Mesendoderm (in vitro differentiated cells): Measurements from ENCODE around the gene ZBTB39.

Experiments
- DNase-seq: peaks from one replicate; pipeline ENCODE4 v3.0.0; 2013
- H2AK5ac ChIP-seq: 2 replicates; pipeline ENCODE4 v1.6.1; 2013; ENCODE audit warnings: low read length, inconsistent platforms
- H2BK120ac ChIP-seq: 2 replicates; pipeline ENCODE4 v1.6.1; 2013; ENCODE audit warnings: low read depth, mild to moderate bottlenecking, low read length, moderate library complexity, mixed read lengths
- H2BK15ac ChIP-seq: replicated peaks from 2 replicates; pipeline ENCODE4 v1.6.1; 2013; ENCODE audit warnings: low read depth, mild to moderate bottlenecking, moderate library complexity
- H2BK5ac ChIP-seq: 2 replicates; pipeline ENCODE4 v1.6.1; 2013; ENCODE audit warnings: low read length, inconsistent platforms
- H3K18ac ChIP-seq: 2 replicates; pipeline ENCODE4 v1.6.1; 2013; ENCODE audit warnings: mild to moderate bottlenecking, low read length, mixed read lengths
- H3K23ac ChIP-seq: one replicate; pipeline ENCODE4 v1.6.1; 2013; ENCODE audit warnings: low read length
- H3K27ac ChIP-seq: 2 replicates; pipeline ENCODE4 v1.5.1; 2013; ENCODE audit warnings: low read depth, mild to moderate bottlenecking, inconsistent platforms, low read length, moderate library complexity
- H3K27me3 ChIP-seq: 2 replicates; pipeline ENCODE4 v1.6.1; 2013; ENCODE audit warnings: low read length, control low read depth, mild to moderate bottlenecking, inconsistent platforms; ENCODE audit not compliant: insufficient read depth, poor library complexity
- H3K36me3 ChIP-seq: 2 replicates; pipeline ENCODE4 v1.6.1; 2013; ENCODE audit warnings: low read length, inconsistent platforms; ENCODE audit not compliant: control insufficient read depth, insufficient read depth
- H3K4ac ChIP-seq: one replicate; pipeline ENCODE4 v1.6.1; 2013; ENCODE audit warnings: low read depth, mild to moderate bottlenecking, low read length, moderate library complexity
- H3K4me1 ChIP-seq: 2 replicates; pipeline ENCODE4 v1.6.1; 2013; ENCODE audit warnings: low read depth, low read length, inconsistent platforms; ENCODE audit not compliant: control insufficient read depth
- H3K4me2 ChIP-seq: 2 replicates; pipeline ENCODE4 v1.6.1; 2013; ENCODE audit warnings: low read length
- H3K4me3 ChIP-seq: 2 replicates; pipeline ENCODE4 v1.5.1; 2013; ENCODE audit warnings: mild to moderate bottlenecking, low read length
- H3K56ac ChIP-seq: one replicate; pipeline ENCODE4 v1.6.1; 2013; ENCODE audit warnings: low read length
- H3K79me1 ChIP-seq: 2 replicates; pipeline ENCODE4 v1.6.1; 2013; ENCODE audit warnings: low read length, inconsistent platforms
- H3K79me2 ChIP-seq: 2 replicates; pipeline ENCODE4 v1.6.1; 2013; ENCODE audit warnings: mild to moderate bottlenecking, low read length; ENCODE audit not compliant: control insufficient read depth, insufficient read depth
- H3K9ac ChIP-seq: 2 replicates; pipeline ENCODE4 v1.6.1; 2013; ENCODE audit warnings: low read length, inconsistent platforms
- H4K5ac ChIP-seq: one replicate; pipeline ENCODE4 v1.6.1; 2013; ENCODE audit warnings: low read length
- H4K8ac ChIP-seq: one replicate; pipeline ENCODE4 v1.6.1; 2013; ENCODE audit warnings: low read depth, mild to moderate bottlenecking, control low read depth, low read length, moderate library complexity
- WGBS: extraction: QIAGEN DNeasy Blood & Tissue Kit; methylation state at CpG from one replicate; pipeline ENCODE4 v1.1.7; 2013; ENCODE audit warnings: low lambda C conversion rate, missing lambda C conversion rate; ENCODE audit not compliant: insufficient coverage; ENCODE audit errors: extremely low coverage; 5-methylcytosine and 5-hydroxymethylcytosine counted together

The ZBTB39 gene

DNA sequence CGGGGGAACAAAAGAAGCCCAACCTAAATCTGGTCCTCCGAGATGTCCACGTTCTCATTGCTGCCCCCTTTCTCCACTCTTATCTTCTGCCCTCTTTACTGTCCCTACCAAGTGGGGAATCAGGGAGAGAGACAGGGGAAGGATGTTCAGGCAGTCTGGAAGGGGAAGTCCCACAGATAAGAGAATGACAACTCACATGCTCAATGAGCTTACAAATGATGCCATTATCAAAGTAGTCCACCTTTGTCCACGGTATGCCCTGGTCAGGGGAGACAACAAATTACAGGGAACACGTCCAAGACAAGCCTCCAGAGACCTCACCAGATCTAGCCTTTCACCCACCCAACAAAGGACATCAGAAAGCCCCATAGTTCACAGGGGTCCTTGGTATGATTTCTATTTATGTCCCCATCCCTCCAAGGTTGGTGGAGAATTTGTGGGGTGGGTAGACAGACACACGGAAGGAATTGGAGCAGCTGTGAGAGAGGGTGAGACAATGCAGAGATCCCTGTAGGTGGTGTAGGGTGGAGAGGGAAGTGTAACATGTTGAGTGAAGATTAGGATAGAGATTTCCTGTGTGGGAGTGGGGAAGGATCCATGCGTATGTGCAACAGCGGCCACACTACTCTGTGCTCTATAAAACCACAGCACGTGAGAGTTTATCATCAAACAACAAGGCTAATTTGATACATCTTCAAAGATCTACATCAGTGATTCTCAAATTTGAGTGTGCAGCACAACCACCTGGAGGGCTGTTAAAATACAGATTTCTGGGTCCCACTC lies 32.9 kb upstream of the ZBTB39 start:
- Histone ChIP-seq H3K23ac (no peak overlapping the region), H2BK120ac (no peak overlapping the region), H4K8ac (no peak overlapping the region), H3K79me2 (no peaks in the 10 kb centered on the region), H2AK5ac (no peak overlapping the region), H3K79me1 (no peaks in the 10 kb centered on the region), H3K9ac (no peak overlapping the region), H2BK5ac (no peak overlapping the region), H3K4me1 (no peaks in the 10 kb centered on the region), H3K36me3 (no peaks in the 10 kb centered on the region), H3K4ac (no peak overlapping the region), H2BK15ac (no peak overlapping the region), H3K4me3 (no peak overlapping the region), H3K56ac (no peak overlapping the region), H3K27ac (no peak overlapping the region), H4K5ac (no peak overlapping the region), H3K18ac (no peak overlapping the region), H3K27me3 (no peaks in the 10 kb centered on the region), H3K4me2 (no peak overlapping the region)
- no peak for DNase-seq
- no CpG with 5 or more reads among the region's 9 CpGs for WGBS

DNA sequence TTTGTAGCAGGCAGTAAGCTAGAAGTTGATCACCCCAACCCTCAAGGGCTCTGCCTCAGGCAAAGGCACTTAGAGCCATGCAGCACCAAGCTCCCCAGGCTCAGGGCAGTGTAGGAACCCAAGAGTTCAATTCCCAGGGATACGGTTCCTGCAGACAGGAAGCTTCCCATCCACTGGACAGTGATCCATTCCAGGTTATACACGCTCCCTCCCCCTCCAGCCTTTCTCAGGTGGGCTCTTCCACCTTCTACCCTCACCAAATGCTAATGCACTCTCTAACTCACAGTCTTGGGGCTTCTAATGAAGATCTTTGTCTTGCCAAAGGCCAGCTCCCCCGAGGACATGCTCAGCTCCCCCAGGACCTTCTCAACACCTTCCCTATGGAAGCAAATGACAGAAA lies 30.9 kb upstream of the ZBTB39 start:
- Histone ChIP-seq H4K5ac (no peak overlapping the region), H3K4me3 (no peak overlapping the region), H3K27ac (no peak overlapping the region), H3K4ac (no peak overlapping the region), H2BK5ac (no peak overlapping the region), H3K23ac (no peak overlapping the region), H3K4me1 (no peaks in the 10 kb centered on the region), H3K79me1 (no peaks in the 10 kb centered on the region), H3K36me3 (no peaks in the 10 kb centered on the region), H3K56ac (no peak overlapping the region), H2BK120ac (no peak overlapping the region), H3K4me2 (no peak overlapping the region), H3K27me3 (no peaks in the 10 kb centered on the region), H2BK15ac (no peak overlapping the region), H4K8ac (no peak overlapping the region), H2AK5ac (no peak overlapping the region), H3K18ac (no peak overlapping the region), H3K79me2 (no peaks in the 10 kb centered on the region), H3K9ac (no peak overlapping the region)
- DNase-seq: no peak
- no CpG with 5 or more reads among the region's 3 CpGs for WGBS

- H3K23ac ChIP-seq: no peak overlapping the region
- no peaks in the 10 kb centered on the region for H3K4me1 ChIP-seq
- no peak overlapping the region for H4K8ac ChIP-seq
- no peaks in the 10 kb centered on the region for H3K79me2 ChIP-seq
- no peak overlapping the region for H3K27ac ChIP-seq
- no peak overlapping the region for H3K4me3 ChIP-seq
- H2BK15ac ChIP-seq: no peak overlapping the region
- no peaks in the 10 kb centered on the region for H3K36me3 ChIP-seq
- H2AK5ac ChIP-seq: no peak overlapping the region
- H2BK5ac ChIP-seq: no peak overlapping the region
- WGBS: no CpG with 5 or more reads among the region's 3 CpGs
- no peaks in the 10 kb centered on the region for H3K27me3 ChIP-seq
- H3K56ac ChIP-seq: no peak overlapping the region
- H3K9ac ChIP-seq: no peak overlapping the region
- no peak overlapping the region for H3K18ac ChIP-seq
- no peak for DNase-seq
- no peak overlapping the region for H3K4ac ChIP-seq
- no peak overlapping the region for H4K5ac ChIP-seq
- no peak overlapping the region for H3K4me2 ChIP-seq
- H3K79me1 ChIP-seq: no peaks in the 10 kb centered on the region
- H2BK120ac ChIP-seq: no peak overlapping the region
Measured at GRCh38 chr12:57033431-57033830, 27.1 kb upstream of the ZBTB39 start.

DNA sequence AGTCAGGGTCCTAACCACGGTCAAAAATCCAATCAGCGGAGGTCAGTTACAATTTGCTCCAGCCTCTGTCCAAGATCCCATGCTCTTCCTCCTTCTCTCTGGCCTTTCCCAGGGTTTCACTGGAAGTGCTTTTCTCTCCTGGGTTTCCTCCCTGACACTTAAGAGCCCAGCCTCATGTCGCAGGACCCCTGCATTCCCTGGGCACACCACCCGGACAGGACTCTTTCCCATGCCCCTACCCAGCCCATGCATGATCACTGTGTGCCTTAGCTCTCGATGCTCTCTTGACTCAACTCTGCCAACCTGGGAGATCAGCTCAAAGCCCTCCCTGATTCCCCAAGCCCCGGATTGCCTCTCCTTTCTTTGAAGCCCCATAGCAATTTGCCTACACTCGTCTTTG lies 25.4 kb upstream of the ZBTB39 start:
- Histone ChIP-seq H2AK5ac (no peak overlapping the region), H3K9ac (no peak overlapping the region), H2BK5ac (no peak overlapping the region), H2BK15ac (no peak overlapping the region), H3K27me3 (no peaks in the 10 kb centered on the region), H3K18ac (no peak overlapping the region), H2BK120ac (no peak overlapping the region), H3K27ac (no peak overlapping the region), H3K4ac (no peak overlapping the region), H3K36me3 (no peaks in the 10 kb centered on the region), H3K23ac (no peak overlapping the region), H3K79me1 (no peaks in the 10 kb centered on the region), H3K4me3 (no peak overlapping the region), H3K4me1 (peaks cover 2% of the 10 kb centered on the region), H3K56ac (no peak overlapping the region), H4K5ac (no peak overlapping the region), H3K79me2 (no peaks in the 10 kb centered on the region), H4K8ac (no peak overlapping the region), H3K4me2 (no peak overlapping the region)
- no peak for DNase-seq
- WGBS: no CpG with 5 or more reads among the region's 7 CpGs

DNA sequence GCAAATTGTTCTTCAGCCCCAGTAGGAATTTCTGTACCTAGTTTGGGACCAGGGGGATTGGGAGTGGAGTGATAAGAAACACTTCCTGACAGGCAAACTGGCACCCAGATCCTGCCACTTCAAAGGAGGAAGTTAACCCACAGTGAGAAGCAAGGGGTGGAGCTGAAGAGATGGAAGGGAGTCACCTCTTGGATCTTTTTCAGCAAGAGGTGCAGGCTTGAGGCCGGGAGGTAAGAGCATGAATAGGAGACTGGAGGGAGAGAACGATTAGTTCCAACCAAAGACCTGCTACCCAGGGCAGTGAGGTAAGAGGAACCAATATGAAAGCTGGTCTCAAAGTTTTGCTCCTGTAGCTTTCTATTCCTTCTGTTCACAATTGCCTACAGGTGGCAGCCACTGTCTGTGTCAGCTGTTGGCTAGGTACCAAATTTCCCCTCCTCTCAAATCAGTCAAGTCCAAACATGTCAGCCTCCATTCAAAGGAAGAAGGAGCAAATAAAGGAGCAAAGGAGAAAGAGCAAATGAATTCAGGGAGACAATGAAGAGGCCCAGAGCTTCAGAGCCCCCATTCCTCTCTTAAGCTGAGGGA lies 24.9 kb upstream of the ZBTB39 start:
- WGBS: no CpG with 5 or more reads among the region's 2 CpGs
- peak; percentile 45 for DNase-seq
- no peak overlapping the region for H3K23ac ChIP-seq
- H3K79me2 ChIP-seq: no peaks in the 10 kb centered on the region
- H2BK5ac ChIP-seq: no peak overlapping the region
- H2BK120ac ChIP-seq: no peak overlapping the region
- H3K4ac ChIP-seq: no peak overlapping the region
- H3K27ac ChIP-seq: no peak overlapping the region
- H2BK15ac ChIP-seq: no peak overlapping the region
- no peak overlapping the region for H4K8ac ChIP-seq
- no peak overlapping the region for H3K4me3 ChIP-seq
- H3K18ac ChIP-seq: no peak overlapping the region
- no peak overlapping the region for H3K4me2 ChIP-seq
- peaks cover 2% of the 10 kb centered on the region for H3K4me1 ChIP-seq
- H2AK5ac ChIP-seq: no peak overlapping the region
- H3K36me3 ChIP-seq: no peaks in the 10 kb centered on the region
- no peak overlapping the region for H4K5ac ChIP-seq
- no peaks in the 10 kb centered on the region for H3K79me1 ChIP-seq
- no peak overlapping the region for H3K9ac ChIP-seq
- H3K27me3 ChIP-seq: no peaks in the 10 kb centered on the region
- no peak overlapping the region for H3K56ac ChIP-seq

DNA sequence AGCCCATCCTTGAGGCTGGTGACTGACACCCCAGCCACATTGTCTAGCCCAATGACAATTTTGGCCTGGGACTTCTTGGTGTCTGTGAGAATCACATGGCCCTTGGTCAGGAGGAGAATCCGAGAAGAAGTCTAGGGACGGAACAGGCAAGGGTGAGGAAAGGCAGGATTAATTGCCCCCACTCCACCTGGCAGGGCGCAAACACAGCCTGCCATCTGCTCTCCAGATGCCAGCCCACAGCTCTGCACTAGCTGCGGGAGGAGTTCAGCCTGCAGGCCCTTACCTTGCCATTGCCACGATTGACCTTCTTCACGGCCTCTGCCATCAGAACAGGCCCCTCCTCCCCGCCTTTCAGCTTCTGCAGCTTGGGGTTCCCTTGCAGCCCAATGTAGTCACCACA lies 23.1 kb upstream of the ZBTB39 start:
- Histone ChIP-seq H2BK120ac (no peak overlapping the region), H3K79me1 (no peaks in the 10 kb centered on the region), H3K27me3 (no peaks in the 10 kb centered on the region), H4K5ac (no peak overlapping the region), H3K4me1 (peaks cover 2% of the 10 kb centered on the region), H3K23ac (no peak overlapping the region), H3K4me2 (no peak overlapping the region), H3K9ac (no peak overlapping the region), H3K27ac (no peak overlapping the region), H2AK5ac (no peak overlapping the region), H4K8ac (no peak overlapping the region), H3K36me3 (no peaks in the 10 kb centered on the region), H2BK5ac (no peak overlapping the region), H3K79me2 (no peaks in the 10 kb centered on the region), H3K56ac (no peak overlapping the region), H3K4me3 (no peak overlapping the region), H3K4ac (no peak overlapping the region), H2BK15ac (no peak overlapping the region), H3K18ac (no peak overlapping the region)
- no peak for DNase-seq
- no CpG with 5 or more reads among the region's 7 CpGs for WGBS
